OCI-M2 (cell line): ENCODE results near the gene SLC14A1.
A peak's percentile ranks its signal among the peaks of the same experiment; 100 is the strongest.

Source experiments
- DNase-seq: peaks from one replicate; lab custom pipeline; 2025; ENCODE audit not compliant: unreplicated experiment; lab: John Stamatoyannopoulos, UW

SLC14A1 gene

GRCh38 chr18:45722899-45723298 is 1.1 kb upstream of the SLC14A1 start:
- peak; percentile 51 for DNase-seq

DNA sequence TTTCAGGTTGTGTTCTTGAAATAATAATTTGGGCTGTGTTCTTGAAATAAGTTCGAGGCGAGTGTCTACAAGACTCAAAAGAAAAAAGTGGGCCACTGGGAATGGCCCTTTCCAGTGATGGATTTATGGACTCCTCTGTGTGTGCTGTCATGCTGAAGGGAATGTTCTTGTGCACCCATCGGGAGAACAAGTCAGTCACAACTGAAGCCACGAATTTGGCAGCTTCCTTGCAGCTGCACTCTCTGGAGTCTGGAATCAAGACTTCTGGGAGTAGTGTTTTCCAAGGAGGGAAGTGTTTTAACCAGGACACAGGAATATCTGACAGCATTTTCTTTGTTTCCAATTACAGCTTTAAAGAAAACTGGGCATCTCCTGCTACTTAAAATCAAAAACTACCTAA is 620 bp downstream of the SLC14A1 start:
- DNase-seq, result no peak

GRCh38 chr18:45725336-45725735 is 1.4 kb downstream of the SLC14A1 start:
- DNase-seq, result no peak

- DNase-seq, result no peak
These were observed 2.6 kb downstream of the SLC14A1 start for GRCh38 chr18:45726603-45727002.

DNA sequence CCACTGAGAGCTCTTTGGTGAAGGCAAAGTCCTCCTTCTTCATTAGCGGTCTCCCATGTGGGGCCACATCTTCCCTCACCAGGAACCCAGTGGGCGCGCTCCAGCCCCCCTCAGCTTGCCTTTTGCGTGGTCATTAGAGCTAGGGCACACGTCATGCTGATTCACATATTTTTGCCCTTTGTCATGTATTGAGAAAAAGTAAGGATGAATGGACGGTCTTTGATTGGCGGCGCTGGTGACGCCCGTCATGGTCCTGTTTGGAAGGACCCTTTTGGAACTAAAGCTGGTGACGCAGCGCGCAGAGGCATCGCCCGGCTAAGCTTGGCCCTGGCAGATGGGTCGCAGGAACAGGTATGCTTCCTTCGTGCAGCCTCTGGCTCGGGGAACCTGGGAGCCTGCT is 3.1 kb downstream of the SLC14A1 start:
- DNase-seq, result no peak

DNA sequence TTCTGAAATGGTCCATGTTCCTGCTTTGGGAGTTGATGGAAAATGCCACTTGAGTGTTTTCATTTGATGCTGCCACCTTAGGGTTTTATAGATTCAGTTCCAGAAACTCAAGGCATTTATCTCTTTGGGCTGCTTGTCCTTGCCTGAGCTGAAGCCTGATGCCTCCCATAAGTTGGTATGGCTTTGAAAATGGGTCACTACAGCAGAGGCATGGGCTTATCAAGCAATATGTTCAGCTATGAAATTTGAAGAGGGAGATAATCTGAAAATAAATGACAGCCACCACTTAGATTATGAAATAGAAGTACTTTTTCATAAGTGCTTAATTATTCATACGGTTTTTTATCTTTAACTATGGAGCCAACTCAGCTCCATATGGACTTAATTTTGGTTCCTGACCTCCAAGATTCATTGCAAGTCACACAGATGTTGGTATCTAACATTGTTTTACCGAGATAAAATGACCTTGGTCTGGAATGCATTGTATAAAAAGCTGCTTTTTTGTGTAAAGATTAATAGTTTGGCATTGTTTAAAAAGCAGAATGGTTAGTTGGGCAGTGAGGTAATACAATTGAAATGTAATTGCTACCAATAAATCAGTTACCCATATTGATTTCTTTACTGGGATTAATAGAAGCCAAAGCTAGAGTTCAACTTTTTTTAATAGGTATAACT is 4.5 kb downstream of the SLC14A1 start:
- DNase-seq, result no peak

GRCh38 chr18:45730832-45731575 is 7.0 kb downstream of the SLC14A1 start:
- DNase-seq, result no peak

DNA sequence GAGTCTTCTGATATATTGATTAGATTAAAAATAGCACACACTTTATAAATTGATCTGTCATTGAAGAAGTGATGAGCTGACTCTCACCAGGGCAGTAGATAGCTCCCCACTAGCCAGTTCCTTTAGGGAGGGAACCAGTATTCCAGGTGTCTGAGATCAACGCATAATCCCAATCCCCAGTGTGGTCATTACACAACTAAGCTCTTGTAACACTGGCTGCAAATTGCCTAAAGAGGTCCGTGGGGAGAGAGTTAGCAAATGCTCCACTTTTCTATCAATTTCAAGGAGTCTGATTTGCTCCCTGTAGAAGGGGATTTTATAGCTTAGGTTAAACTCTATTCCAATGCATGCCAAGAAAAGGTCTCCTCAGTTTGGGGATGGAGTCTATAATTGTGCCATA is 7.7 kb downstream of the SLC14A1 start:
- no peak for DNase-seq

DNA sequence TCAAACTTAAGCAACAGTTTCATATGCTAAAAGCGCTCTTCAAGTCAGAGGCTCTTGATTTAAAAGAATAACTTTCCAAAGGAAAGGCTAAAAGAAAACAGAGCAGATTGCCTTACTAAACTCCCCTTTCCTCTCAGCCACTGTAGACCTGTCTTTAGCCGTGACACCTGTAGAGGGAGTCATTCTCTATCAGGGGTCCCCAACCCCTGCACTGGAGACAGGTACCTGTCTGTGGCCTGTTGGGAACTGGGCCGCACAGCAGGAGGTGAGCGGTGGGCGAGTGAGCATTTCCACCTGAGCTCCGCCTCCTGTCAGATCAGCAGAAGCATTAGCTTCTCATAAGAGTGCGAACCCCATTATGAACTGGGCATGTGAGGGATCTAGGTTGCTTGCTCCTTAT is 9.6 kb downstream of the SLC14A1 start:
- DNase-seq, result no peak

DNA sequence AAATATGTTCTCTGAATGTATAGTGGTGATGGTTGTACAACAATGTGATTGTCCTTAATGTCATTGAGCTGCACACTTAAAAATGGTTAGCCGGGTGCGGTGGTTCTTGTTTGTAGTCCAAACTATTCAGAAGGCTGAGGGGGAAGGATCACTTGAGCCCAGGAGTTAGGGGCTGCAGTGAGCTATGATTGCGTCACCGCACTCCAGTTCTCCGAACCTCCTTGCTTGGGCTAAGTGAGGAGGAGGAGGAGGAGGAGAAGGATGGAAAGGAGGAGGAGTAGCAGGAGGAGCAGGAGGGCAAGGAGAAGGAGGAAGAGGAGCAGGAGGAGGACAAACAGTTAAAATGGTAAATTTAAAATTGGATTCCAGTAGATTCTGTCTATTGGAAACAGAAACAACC is 10.5 kb downstream of the SLC14A1 start:
- no peak for DNase-seq

DNA sequence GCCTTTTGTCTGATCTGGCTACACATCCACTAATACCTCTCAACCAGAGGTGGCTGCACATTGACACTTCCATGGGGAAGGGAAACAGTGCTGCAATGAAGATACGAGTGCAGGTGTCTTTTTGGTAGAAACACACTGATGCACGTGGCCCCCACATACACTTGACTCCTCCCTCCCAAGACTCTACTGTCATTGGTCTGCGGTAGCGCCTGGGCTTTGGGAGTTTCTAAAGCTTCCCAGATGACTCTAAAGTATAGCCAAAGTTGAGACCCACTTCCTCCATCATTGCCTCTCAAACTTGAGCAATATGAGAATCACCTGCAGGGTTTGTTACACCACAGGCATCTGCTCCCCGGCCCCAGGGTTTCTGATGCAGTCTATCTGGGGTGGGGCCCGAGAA is 11.0 kb downstream of the SLC14A1 start:
- no peak for DNase-seq

DNA sequence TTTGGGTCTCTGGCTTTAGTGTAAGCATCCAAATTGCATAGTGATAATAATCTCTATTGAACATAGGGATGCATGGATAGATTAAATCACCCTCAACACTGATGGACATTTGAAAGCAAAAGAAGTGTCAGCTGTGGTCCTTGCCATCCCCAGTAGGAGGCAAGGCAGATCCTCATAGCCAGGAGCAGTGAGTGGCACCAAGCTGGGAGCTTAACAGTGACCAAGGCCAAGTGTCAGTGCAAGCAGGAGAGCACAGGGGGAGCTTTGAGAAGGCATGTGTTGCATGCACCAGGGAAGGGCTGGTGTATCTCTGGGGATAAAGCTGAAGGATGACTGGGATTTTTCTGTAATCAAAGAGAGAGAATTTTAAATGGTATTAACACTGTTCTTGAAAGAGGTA is 14.7 kb downstream of the SLC14A1 start:
- no peak for DNase-seq

DNA sequence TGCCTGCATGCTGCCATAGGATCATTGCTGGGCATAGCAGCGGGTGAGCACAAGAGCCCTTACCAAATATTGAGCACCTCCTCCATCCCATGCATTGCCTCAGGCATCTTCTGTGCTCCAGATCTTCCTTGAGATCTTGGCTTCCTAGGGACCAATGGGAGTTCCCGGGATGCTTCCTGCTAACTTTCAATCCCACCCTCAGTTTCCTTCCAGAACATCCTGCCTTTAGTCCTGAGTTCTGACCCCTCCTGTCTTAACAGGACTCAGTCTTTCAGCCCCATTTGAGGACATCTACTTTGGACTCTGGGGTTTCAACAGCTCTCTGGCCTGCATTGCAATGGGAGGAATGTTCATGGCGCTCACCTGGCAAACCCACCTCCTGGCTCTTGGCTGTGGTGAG is 15.3 kb downstream of the SLC14A1 start:
- DNase-seq, result no peak

DNA sequence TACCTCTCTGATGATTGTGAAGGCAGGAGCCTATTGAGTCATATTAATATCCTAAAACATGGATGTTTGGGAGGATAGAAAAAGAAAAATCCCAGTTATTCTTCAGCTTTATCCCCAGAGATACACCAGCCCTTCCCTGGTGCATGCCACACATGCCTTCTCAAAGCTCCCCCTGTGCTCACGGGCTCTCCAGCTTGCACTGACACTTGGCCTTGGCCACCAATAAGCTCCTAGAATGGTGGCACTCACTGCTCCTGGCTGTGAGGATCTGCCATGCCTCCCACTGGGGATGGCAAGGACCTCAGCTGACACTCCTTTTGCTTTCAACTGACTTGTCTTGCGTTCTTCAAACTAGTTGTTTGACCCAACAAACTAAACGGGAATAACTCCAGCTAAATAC is 15.9 kb downstream of the SLC14A1 start:
- DNase-seq, result no peak

- no peak for DNase-seq
These were observed 17.1 kb downstream of the SLC14A1 start for GRCh38 chr18:45741056-45741455.

DNA sequence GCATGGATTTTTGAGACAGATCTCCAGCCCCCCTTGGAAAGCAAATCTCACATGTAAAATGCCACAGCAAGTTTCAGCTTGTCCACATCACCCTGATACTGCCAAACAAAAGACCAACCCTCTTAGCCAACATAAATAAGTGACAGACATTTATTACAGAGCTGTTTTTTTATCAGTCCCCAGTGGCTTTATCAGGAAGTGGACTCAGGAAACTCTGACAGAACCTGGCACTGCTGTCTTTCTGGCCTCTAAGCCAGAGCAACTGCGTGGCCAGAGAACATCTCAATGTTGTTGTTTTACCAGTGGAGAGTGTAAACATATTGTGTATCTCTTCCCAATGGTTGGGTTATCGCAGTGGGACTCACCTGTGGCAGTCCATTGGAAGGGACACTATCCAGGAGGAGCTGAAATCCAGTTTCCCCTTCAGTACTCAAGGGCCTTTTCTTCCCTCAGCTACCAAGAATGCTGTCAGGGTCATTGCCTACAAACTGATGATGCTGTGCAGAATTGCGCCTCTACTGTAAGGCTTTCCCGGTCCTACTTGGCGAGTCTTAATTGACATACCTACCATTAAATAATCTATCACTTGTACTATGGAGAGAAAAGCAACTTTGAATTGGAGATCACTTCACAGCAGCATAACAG is 22.0 kb downstream of the SLC14A1 start:
- no peak for DNase-seq

DNA sequence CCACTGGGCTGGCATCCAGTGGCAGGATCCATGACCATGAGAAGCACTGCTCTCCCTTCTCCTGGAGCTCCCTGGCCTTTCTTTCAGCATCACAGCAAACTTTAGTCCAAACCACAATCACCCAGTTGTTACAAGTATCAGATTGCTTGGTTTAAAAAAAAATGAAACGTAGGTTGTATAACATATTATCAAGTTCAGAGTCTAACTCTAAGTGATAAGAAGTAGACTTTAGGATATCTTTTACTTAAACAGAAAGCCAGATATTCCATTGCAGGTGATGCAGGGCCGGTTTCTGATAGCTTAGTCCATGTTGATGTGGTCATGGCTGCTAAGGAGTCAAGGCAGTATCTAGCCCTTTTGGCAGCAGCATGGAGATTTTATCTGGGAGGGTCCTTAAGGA is 24.5 kb downstream of the SLC14A1 start:
- DNase-seq, result no peak

- DNase-seq, result no peak
These were observed 26.1 kb downstream of the SLC14A1 start for GRCh38 chr18:45749918-45750689.

- DNase-seq, result no peak
These were observed 27.8 kb downstream of the SLC14A1 start for GRCh38 chr18:45751766-45752165.

- DNase-seq, result no peak
These were observed 28.7 kb downstream of the SLC14A1 start for GRCh38 chr18:45752681-45753080.

DNA sequence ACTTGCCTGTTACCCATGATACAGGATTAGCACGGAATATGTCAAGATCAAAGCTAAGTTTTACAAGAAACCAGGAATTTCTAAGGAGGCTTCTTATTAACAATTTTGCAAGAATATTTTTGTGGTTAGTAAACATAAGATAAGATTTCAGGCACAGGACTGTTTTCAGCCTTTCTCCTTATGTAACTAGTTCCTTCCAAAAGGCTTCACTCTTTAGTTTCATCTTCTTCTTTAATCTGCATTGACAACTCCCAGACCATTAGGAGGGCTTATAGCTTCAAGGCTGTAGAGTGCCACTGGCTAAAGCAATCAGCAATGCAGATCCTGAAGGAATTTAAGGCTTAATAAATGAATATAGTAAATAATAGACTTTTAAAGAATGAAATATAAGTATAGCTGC is 29.3 kb downstream of the SLC14A1 start:
- no peak for DNase-seq

DNA sequence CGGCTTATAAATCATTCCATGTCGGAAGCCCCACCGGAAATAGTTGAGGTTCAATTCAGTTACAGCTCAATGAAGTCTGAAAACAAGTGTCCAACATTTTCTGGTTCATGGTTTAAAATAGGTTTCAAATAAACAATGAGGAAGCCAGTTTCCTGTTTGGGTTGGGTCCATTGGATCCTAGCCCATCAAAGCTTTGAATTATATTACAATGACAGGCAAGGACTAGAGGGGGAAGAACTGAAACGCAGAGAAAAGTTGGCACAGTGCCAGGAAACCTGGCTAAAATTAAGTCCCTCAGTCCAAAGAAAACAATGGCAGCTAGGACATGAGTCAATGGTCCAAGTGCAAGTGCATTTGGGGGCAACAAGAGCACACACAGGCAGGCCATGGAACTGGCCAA is 32.0 kb downstream of the SLC14A1 start:
- DNase-seq, result no peak
